Neural progenitor cell (in vitro differentiated cells): Measurements from ENCODE around the gene UVSSA. TPM values are rescaled to one million over a fixed set of nuclear protein-coding genes. Genes with fewer than 3 reads are reported as not detected.
A peak's percentile ranks its signal among the peaks of the same experiment; 100 is the strongest.

Experiments used
- DNase-seq: peaks from one replicate; pipeline ENCODE4 v3.0.0-alpha.2; 2016; ENCODE audit warnings: low spot score
- H2AFZ ChIP-seq: fragments of 200-600 bp; sonication (generic); replicated peaks from 2 replicates; pipeline ENCODE4 v1.6.1; 2016; ENCODE audit warnings: antibody characterized with exemption
- H3F3A ChIP-seq: fragments of 200-600 bp; sonication (generic); 2 replicates; pipeline ENCODE4 v1.6.1; 2016; ENCODE audit warnings: antibody characterized with exemption, low read depth
- H3K27ac ChIP-seq: fragments of 200-600 bp; sonication (generic); 2 replicates; pipeline ENCODE4 v1.5.1; 2016; ENCODE audit warnings: mild to moderate bottlenecking
- H3K27me3 ChIP-seq: fragments of 200-600 bp; sonication (generic); 2 replicates; pipeline ENCODE4 v1.6.1; 2016; ENCODE audit warnings: mild to moderate bottlenecking, moderate library complexity
- H3K36me3 ChIP-seq: fragments of 200-600 bp; sonication (generic); 2 replicates; pipeline ENCODE4 v1.5.1; 2016
- H3K4me1 ChIP-seq: fragments of 200-600 bp; sonication (generic); 2 replicates; pipeline ENCODE4 v1.6.1; 2016; ENCODE audit warnings: mixed run types
- H3K4me2 ChIP-seq: fragments of 200-600 bp; sonication (generic); 2 replicates; pipeline ENCODE4 v1.6.1; 2016
- H3K4me3 ChIP-seq: fragments of 200-600 bp; sonication (generic); 2 replicates; pipeline ENCODE4 v1.5.1; 2016
- H3K79me2 ChIP-seq: fragments of 200-600 bp; sonication (generic); 2 replicates; pipeline ENCODE4 v1.6.1; 2016; ENCODE audit warnings: low read depth
- H3K9ac ChIP-seq: fragments of 200-600 bp; sonication (generic); 2 replicates; pipeline ENCODE4 v1.6.1; 2016
- H3K9me3 ChIP-seq: fragments of 200-600 bp; sonication (generic); 2 replicates; pipeline ENCODE4 v1.5.1; 2016; ENCODE audit warnings: low read depth
- H4K20me1 ChIP-seq: fragments of 200-600 bp; sonication (generic); 2 replicates; pipeline ENCODE4 v1.6.1; 2016; ENCODE audit warnings: low read depth
- H3K27ac Mint-ChIP-seq: 3 replicates; pipeline ENCODE4 v1.8.0; 2021; ENCODE audit warnings: mixed read lengths
- H3K27me3 Mint-ChIP-seq: 2 replicates; pipeline ENCODE4 v1.8.0; 2022; ENCODE audit warnings: low read depth, mild to moderate bottlenecking, inconsistent platforms, moderate library complexity, mixed read lengths; ENCODE audit not compliant: insufficient read depth
- H3K36me3 Mint-ChIP-seq: 3 replicates; pipeline ENCODE4 v1.8.0; 2021; ENCODE audit warnings: mixed read lengths
- H3K4me1 Mint-ChIP-seq: 3 replicates; pipeline ENCODE4 v1.8.0; 2021; ENCODE audit warnings: mixed read lengths
- H3K4me3 Mint-ChIP-seq: 3 replicates; pipeline ENCODE4 v1.8.0; 2021; ENCODE audit warnings: mild to moderate bottlenecking, moderate library complexity, mixed read lengths
- H3K9me3 Mint-ChIP-seq: 3 replicates; pipeline ENCODE4 v1.8.0; 2020; ENCODE audit warnings: mixed read lengths
- CTCF ChIP-seq: fragments of 200-600 bp; sonication (generic); IDR thresholded peaks from 2 replicates; pipeline ENCODE4 v1.5.1; 2017; ENCODE audit warnings: antibody characterized with exemption, mild to moderate bottlenecking
- EZH2 ChIP-seq: fragments of 200-600 bp; sonication (generic); IDR thresholded peaks from 2 replicates; pipeline ENCODE4 v1.6.1; 2017; ENCODE audit warnings: antibody characterized with exemption, mild to moderate bottlenecking, moderate library complexity
- EZH2phosphoT487 ChIP-seq: fragments of 200-600 bp; sonication (generic); IDR thresholded peaks from 2 replicates; pipeline ENCODE4 v1.6.1; 2017; ENCODE audit warnings: antibody characterized with exemption
- total RNA-seq: library from RNA; depleted of rRNA; stranded (reverse); fragments of >200 nt; gene quantifications from 2 replicates; pipeline ENCODE4 v1.2.3, GENCODE V29; 2015; ENCODE audit warnings: low replicate concordance

Gene UVSSA
- total RNA-seq, 1 donor from 2014 or later = 10.9 TPM

GRCh38 chr4:1403591-1404572 is 56.9 kb downstream of the UVSSA start:
- H4K20me1 ChIP-seq = peaks cover 27% of the 10 kb centered on the region
- H3K9ac ChIP-seq = no peak overlapping the region
- no peak overlapping the region for H3K4me3 ChIP-seq
- peaks cover 96% of the 10 kb centered on the region for H3K27me3 ChIP-seq
- Mint-ChIP-seq H3K4me1 (peaks cover 4% of the 10 kb centered on the region), H3K36me3 (peaks cover 1% of the 10 kb centered on the region), H3K4me3 (no peak overlapping the region), H3K27me3 (peaks cover 59% of the 10 kb centered on the region), H3K9me3 (peaks cover 5% of the 10 kb centered on the region), H3K27ac (no peak overlapping the region)
- H3K4me2 ChIP-seq = no peak overlapping the region
- no peaks in the 10 kb centered on the region for H3K9me3 ChIP-seq
- no peaks in the 10 kb centered on the region for H3K36me3 ChIP-seq
- no peak for DNase-seq
- no peak overlapping the region for H2AFZ ChIP-seq
- no peaks in the 10 kb centered on the region for H3K79me2 ChIP-seq
- no peaks in the 10 kb centered on the region for H3K4me1 ChIP-seq
- TF ChIP-seq EZH2 (peak; percentile 99), CTCF (no peak), EZH2phosphoT487 (peak; percentile 96)
- H3K27ac ChIP-seq = no peak overlapping the region
- no peaks in the 10 kb centered on the region for H3F3A ChIP-seq

- H3K27me3 Mint-ChIP-seq = peaks cover 62% of the 10 kb centered on the region
- DNase-seq = no peak
- no peak overlapping the region for H3K4me2 ChIP-seq
Observed at GRCh38 chr4:1404573-1405253, 57.7 kb downstream of the UVSSA start.

GRCh38 chr4:1405254-1405635 is 58.2 kb downstream of the UVSSA start:
- H3F3A ChIP-seq = no peaks in the 10 kb centered on the region
- peaks cover 4% of the 10 kb centered on the region for H3K4me1 Mint-ChIP-seq
- no peak overlapping the region for H3K27ac ChIP-seq
- no peak overlapping the region for H3K4me3 ChIP-seq
- H3K36me3 ChIP-seq = no peaks in the 10 kb centered on the region
- DNase-seq = no peak
- H3K4me2 ChIP-seq = no peak overlapping the region
- no peak overlapping the region for H2AFZ ChIP-seq
- H3K27me3 ChIP-seq = peaks cover 100% of the 10 kb centered on the region
- H3K27me3 Mint-ChIP-seq = peaks cover 60% of the 10 kb centered on the region
- H3K79me2 ChIP-seq = no peaks in the 10 kb centered on the region
- no peaks in the 10 kb centered on the region for H3K4me1 ChIP-seq
- no peak overlapping the region for H3K9ac ChIP-seq
- H4K20me1 ChIP-seq = peaks cover 38% of the 10 kb centered on the region
- H3K4me3 Mint-ChIP-seq = no peak overlapping the region
- H3K36me3 Mint-ChIP-seq = peaks cover 1% of the 10 kb centered on the region
- H3K9me3 ChIP-seq = no peaks in the 10 kb centered on the region
- H3K27ac Mint-ChIP-seq = no peak overlapping the region
- TF ChIP-seq EZH2phosphoT487 (peak; percentile 58), CTCF (no peak), EZH2 (peak; percentile 74)
- H3K9me3 Mint-ChIP-seq = peaks cover 2% of the 10 kb centered on the region

More at GRCh38 chr4:1404573-1405253, 57.7 kb downstream of the UVSSA start:
- no peaks in the 10 kb centered on the region for H3K4me1 ChIP-seq
- peaks cover 4% of the 10 kb centered on the region for H3K4me1 Mint-ChIP-seq
- H3K27ac Mint-ChIP-seq = no peak overlapping the region
- H3K79me2 ChIP-seq = no peaks in the 10 kb centered on the region
- no peaks in the 10 kb centered on the region for H3K36me3 ChIP-seq
- no peak overlapping the region for H2AFZ ChIP-seq
- no peak overlapping the region for H3K4me3 Mint-ChIP-seq
- H3F3A ChIP-seq = no peaks in the 10 kb centered on the region
- H3K9me3 ChIP-seq = no peaks in the 10 kb centered on the region
- H3K36me3 Mint-ChIP-seq = peaks cover 1% of the 10 kb centered on the region
- H4K20me1 ChIP-seq = peaks cover 33% of the 10 kb centered on the region
- TF ChIP-seq EZH2 = no peak
- TF ChIP-seq CTCF = no peak
- peak; percentile 15 for TF ChIP-seq EZH2phosphoT487
- H3K9me3 Mint-ChIP-seq = peaks cover 2% of the 10 kb centered on the region
- H3K9ac ChIP-seq = no peak overlapping the region
- no peak overlapping the region for H3K4me3 ChIP-seq
- no peak overlapping the region for H3K27ac ChIP-seq
- peaks cover 100% of the 10 kb centered on the region for H3K27me3 ChIP-seq
